K562 (cell line): ENCODE results near the gene ANKRD27. TPM values are rescaled to one million over a fixed set of nuclear protein-coding genes. Genes with fewer than 3 reads are reported as not detected.

Source experiments
- ARHGAP35 ChIP-seq: fragments of 450-650 bp; IDR thresholded peaks from 2 replicates; pipeline ENCODE4 v1.6.1; 2018; ENCODE audit not compliant: partially characterized antibody
- BRF1 ChIP-seq: IDR thresholded peaks from 3 replicates; pipeline ENCODE4 v1.6.1; 2011; ENCODE audit warnings: borderline replicate concordance, mild to moderate bottlenecking; ENCODE audit not compliant: insufficient read length; ENCODE audit errors: extremely low read depth
- DEAF1 ChIP-seq: fragments of 450-650 bp; formaldehyde crosslinking; IDR thresholded peaks from 2 replicates; pipeline ENCODE4 v1.4.0; 2020; ENCODE audit warnings: mild to moderate bottlenecking, moderate library complexity
- IRF2 ChIP-seq: sonication (generic); formaldehyde crosslinking; IDR thresholded peaks from 2 replicates; pipeline ENCODE4 v1.8.1; 2022; ENCODE audit warnings: mild to moderate bottlenecking, missing genetic modification reagents
- POLR2AphosphoS5 ChIP-seq: IDR thresholded peaks from 2 replicates; pipeline ENCODE4 v1.6.1; 2011; ENCODE audit warnings: mild to moderate bottlenecking, low read depth, low read length, moderate library complexity; ENCODE audit not compliant: control insufficient read depth, insufficient read depth
- POLR3A ChIP-seq: IDR thresholded peaks from 2 replicates; pipeline ENCODE4 v1.6.1; 2011; ENCODE audit warnings: borderline replicate concordance, mild to moderate bottlenecking, moderate library complexity; ENCODE audit not compliant: insufficient read length, insufficient read depth; ENCODE audit errors: extremely low read depth
- RBFOX2 ChIP-seq: fragments of 200-400 bp; formaldehyde crosslinking; IDR thresholded peaks from 2 replicates; pipeline ENCODE4 v1.6.1; 2017; ENCODE audit warnings: low read depth, mild to moderate bottlenecking, low read length, moderate library complexity
- RBM15 ChIP-seq: fragments of 200-400 bp; formaldehyde crosslinking; IDR thresholded peaks from 2 replicates; pipeline ENCODE4 v1.6.1; 2018; ENCODE audit warnings: mild to moderate bottlenecking, low read length, moderate library complexity; ENCODE audit not compliant: insufficient read depth
- RCOR1 ChIP-seq, 2 experiments: IDR thresholded peaks; 2 replicates each; pipeline ENCODE4 v1.6.1; 2012; ENCODE audit warnings: low read depth in 2 of 2, low read length in 2 of 2, borderline replicate concordance in 1 of 2, improper control_type of control experiment in 1 of 2
- XRCC4 ChIP-seq: IDR thresholded peaks from one replicate; pipeline ENCODE4 v1.6.1; 2011; ENCODE audit not compliant: insufficient read depth, insufficient read length; ENCODE audit errors: extremely low read depth
- ZNF263 ChIP-seq: sonication (generic); formaldehyde crosslinking; IDR thresholded peaks from 2 replicates; pipeline ENCODE4 v1.8.0; 2022; ENCODE audit warnings: mild to moderate bottlenecking, missing genetic modification reagents, borderline replicate concordance
- ZNF507 ChIP-seq: conservative IDR thresholded peaks from 2 replicates; pipeline ENCODE4 v1.6.1; 2017; ENCODE audit warnings: missing genetic modification characterization, missing compliant biosample characterization
- ZNF592 ChIP-seq: fragments of 450-650 bp; IDR thresholded peaks from 2 replicates; pipeline ENCODE4 v1.6.1; 2017; ENCODE audit warnings: antibody characterized with exemption, mild to moderate bottlenecking
- ZNF830 ChIP-seq: fragments of 250-450 bp; sonication (Bioruptor Pico); IDR thresholded peaks from 2 replicates; pipeline ENCODE4 v1.5.0; 2021; ENCODE audit warnings: mild to moderate bottlenecking
- polyA plus RNA-seq, 8 experiments: library from polyadenylated mRNA; depleted of rRNA in 4 of 8; stranded (reverse) in 5 of 8; unstranded in 3 of 8; fragments of >200 nt; fragmentation: Nextera tagmentation in 2 of 8; fragmentation: Illumina TruSeq in 1 of 8; extraction: Ambion mirVana in 2 of 8; extraction: Trizol in 1 of 8; gene quantifications; 2 replicates each; pipeline versions ENCODE4 v1.2.1 to v1.2.3, GENCODE V29; 2011 to 2014; ENCODE audit warnings: inconsistent platforms in 1 of 8, missing spikeins in 1 of 8
- total RNA-seq, 7 experiments: library from RNA; depleted of rRNA in 6 of 7; stranded (reverse); fragments of >200 nt in 6 of 7; fragmentation: Illumina TruSeq in 2 of 7; extraction: Trizol in 2 of 7; gene quantifications; 2 replicates each; pipeline versions ENCODE4 v1.2.1 to v1.2.3, GENCODE V29; 2011 to 2021; ENCODE audit warnings: low replicate concordance in 1 of 7
- TF ChIP-seq, protein P1 (sequence below): fragments of 250-450 bp; sonication (Bioruptor Pico); IDR thresholded peaks from 2 replicates; pipeline ENCODE4 v1.5.0; 2022; ENCODE audit warnings: mild to moderate bottlenecking
- TF ChIP-seq, protein P2 (sequence below): sonication (generic); formaldehyde crosslinking; IDR thresholded peaks from 2 replicates; pipeline ENCODE4 v1.8.0; 2022; ENCODE audit warnings: mild to moderate bottlenecking, missing genetic modification reagents, borderline replicate concordance

The ANKRD27 gene
- total and polyA plus RNA-seq, 9 of the 15 experiments (the other 6 are each of a cell fraction or from before 2014, with no cell fraction given) = 5.3 to 71.3 (median 54.2) TPM

- TF ChIP-seq DEAF1 (CRISPR knock-in tag) (no peak), RBM15 (no peak), ARHGAP35 (no peak), ZNF830 (no peak), BRF1 (no peak), IRF2 (CRISPR knock-in tag) (no peak), RCOR1 (IDR thresholded peaks at IDR 0.05; ENCODE audit: borderline replicate concordance in 1 of 2, low read depth in 2 of 2, low read length in 2 of 2) (peak in 1 of 2 experiments; percentile 93; a peak in 3 of 4 replicates), POLR2AphosphoS5 (peak; percentile 74; the same call in 1 of the 2 replicates), POLR3A (no peak), ZNF263 (CRISPR knock-in tag) (no peak), XRCC4 (no peak), RBFOX2 (0 out of 2 replicates have a peak, but pooled peaks have one; percentile 17), ZNF592 (peak; percentile 94), ZNF507 (no peak)
- TF ChIP-seq, protein P1, sequence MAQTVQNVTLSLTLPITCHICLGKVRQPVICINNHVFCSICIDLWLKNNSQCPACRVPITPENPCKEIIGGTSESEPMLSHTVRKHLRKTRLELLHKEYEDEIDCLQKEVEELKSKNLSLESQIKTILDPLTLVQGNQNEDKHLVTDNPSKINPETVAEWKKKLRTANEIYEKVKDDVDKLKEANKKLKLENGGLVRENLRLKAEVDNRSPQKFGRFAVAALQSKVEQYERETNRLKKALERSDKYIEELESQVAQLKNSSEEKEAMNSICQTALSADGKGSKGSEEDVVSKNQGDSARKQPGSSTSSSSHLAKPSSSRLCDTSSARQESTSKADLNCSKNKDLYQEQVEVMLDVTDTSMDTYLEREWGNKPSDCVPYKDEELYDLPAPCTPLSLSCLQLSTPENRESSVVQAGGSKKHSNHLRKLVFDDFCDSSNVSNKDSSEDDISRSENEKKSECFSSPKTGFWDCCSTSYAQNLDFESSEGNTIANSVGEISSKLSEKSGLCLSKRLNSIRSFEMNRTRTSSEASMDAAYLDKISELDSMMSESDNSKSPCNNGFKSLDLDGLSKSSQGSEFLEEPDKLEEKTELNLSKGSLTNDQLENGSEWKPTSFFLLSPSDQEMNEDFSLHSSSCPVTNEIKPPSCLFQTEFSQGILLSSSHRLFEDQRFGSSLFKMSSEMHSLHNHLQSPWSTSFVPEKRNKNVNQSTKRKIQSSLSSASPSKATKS (CRISPR knock-in tag) = no peak
- TF ChIP-seq, protein P2, sequence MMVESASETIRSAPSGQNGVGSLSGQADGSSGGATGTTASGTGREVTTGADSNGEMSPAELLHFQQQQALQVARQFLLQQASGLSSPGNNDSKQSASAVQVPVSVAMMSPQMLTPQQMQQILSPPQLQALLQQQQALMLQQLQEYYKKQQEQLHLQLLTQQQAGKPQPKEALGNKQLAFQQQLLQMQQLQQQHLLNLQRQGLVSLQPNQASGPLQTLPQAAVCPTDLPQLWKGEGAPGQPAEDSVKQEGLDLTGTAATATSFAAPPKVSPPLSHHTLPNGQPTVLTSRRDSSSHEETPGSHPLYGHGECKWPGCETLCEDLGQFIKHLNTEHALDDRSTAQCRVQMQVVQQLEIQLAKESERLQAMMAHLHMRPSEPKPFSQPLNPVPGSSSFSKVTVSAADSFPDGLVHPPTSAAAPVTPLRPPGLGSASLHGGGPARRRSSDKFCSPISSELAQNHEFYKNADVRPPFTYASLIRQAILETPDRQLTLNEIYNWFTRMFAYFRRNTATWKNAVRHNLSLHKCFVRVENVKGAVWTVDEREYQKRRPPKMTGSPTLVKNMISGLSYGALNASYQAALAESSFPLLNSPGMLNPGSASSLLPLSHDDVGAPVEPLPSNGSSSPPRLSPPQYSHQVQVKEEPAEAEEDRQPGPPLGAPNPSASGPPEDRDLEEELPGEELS (CRISPR knock-in tag) = no peak
Observed at GRCh38 chr19:32671883-32672593, 2.9 kb downstream of the ANKRD27 start (continued).
